ENCODE data around the gene KRT72.

KRT72 gene

DNA sequence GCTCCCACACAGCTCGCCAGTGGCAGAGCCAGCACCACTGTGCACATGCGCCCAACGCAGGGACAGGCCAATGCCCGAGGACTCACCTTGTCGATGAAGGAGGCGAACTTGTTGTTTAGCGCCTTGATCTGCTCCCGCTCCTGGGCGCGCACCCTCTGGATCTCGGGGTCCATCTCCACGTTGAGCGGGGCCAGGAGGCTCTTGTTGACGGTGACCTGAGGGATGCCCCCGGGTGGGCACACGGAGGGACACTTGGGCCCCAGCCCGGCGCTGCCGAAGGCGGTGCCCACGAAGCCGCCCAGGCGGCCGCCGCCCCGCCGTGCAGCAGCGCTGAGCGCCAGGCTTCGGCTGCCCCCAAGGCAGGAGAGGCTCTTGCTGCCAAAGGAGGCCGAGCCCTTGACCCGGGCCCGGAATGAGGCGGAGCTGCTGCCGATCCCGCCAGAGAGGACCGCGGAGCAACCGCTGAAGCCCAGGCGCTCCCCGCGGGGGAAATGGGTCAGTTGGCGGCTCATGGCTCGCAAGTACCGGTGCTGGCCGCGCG lies at the start of gene KRT72:
Gene KRT72, minus strand, starts transcription at position 523 of the 541 bp plus-strand sequence. Its CDS starts 11 bp downstream, at position 512.
- no peak for DNase-seq

DNA sequence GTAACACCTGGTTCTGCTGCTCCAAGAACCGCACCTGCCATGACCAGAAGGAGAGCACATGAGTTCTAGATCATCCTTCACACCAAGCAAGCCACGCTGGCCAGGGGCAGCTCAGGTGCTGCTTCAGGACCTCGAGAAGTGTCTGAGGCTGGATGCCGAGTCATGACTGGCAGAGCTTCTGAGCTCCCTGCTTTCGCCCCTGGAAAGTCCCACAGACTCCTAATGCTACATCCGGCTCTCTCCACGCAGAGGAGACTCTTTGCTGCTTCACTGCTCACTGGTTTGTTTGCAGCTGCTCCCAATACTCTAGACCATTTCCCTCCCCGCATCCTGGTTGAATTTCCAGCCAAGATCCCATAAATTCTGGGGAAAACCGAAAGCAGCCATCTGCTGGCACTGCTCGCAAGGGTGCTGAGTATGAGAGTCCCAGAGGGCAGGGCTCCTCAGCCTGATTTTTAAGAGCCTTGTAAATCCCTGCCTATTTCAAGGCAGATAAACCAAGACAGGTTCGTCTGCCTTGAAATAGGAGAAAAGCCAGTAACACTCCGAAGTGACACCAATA lies 49.3 kb upstream of the KRT72 start:
- no peak for DNase-seq

DNA sequence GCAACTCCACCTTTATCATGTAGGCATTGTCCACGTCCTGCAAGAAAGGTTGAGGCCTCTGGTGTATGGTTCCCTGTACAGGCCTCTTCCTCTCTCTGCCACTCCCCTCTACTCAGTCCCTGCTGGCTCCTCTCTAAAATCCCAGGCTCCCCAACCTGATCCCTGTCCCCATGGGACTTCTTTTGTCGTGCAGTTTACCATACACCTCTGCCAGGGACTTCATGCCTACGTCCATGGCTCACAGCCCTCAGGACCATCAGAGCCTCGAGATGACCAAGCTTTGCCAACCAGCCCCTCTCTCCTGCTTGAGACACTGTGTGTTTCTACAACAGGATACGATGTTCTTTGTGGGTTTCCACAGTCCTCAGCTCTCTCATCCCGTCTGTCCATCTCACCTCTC lies 47.8 kb upstream of the KRT72 start:
- no peak for DNase-seq

DNA sequence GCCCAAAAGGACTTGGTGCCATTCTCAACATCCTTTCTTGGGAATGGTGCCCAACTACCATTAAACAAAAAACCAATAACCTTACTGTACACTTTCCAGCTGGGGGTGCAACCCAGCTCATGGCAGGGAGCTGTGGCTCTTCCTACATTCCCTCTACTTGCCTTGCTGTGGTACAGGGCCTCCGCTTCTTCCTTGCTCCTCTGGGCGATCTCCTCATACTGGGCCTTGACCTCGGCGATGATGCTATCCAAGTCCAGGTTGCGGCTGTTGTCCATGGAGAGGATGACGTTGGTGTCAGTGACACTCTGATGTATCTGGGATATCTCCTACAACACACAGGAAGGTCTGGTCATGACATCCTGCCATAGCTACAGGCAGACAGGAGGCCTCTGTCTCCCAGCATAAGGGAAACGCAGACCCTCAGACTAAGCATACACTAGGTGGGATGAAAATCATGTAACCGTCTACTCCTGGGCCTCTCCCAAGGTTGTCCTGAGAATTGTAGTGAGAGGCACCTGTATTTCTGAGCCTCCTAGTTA lies 46.8 kb upstream of the KRT72 start:
- DNase-seq, result no peak

DNA sequence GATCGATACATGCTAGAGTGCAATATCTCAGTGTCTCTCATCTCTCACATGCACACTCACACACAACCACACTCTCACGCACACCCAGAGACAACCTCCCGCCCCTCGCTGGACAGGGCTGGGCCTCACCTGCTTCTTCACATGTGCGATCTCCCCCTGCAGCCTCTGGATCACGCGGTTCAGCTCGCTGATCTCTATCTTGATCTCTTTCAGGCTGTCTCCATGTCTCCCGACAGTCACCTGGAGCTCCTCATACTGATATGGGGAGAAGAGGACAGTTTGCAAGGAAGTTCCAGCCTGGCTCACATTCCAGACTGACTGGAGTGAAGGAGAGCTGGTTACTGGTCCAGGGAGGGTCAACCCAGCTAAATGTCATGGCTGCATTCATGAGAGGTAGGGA lies 46.3 kb upstream of the KRT72 start:
- DNase-seq, result no peak

DNA sequence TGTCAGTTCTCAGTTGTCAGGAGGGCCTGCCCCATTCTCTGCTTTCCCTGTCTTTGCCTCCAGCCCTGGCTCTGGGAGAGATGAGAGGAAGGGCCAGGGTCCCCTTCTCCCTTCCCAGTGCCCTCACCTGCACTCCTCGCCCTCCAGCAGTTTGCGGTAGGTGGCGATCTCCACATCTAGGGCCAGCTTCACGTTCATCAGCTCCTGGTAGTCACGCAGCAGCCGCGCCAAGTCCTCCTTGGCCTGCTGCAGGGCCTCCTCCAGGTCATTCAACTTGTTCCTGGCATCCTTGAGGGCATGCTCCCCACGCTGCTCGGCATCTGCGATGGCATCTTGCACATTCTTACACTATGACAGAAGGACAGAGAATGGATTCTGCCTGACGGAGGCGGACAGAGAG lies 45.4 kb upstream of the KRT72 start:
- no peak for DNase-seq

DNA sequence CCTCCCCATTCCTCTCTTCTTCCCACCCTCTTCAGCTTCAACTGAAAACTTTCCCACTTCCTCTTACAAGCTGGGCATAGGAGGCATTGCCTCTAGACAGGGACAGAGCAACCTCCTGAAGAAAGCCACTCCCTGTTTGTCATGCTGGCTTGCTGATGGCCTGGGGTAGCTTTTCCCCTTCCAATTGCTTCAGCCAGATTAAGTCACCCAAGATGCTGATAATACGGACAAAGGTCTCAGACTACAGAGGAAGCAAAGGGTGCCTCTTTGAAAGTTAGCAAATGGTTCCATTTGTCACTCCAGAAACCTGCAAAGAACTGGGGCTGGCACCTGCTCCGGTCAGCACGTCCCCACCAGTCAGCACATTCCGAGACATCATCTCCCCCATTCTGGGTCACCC lies 44.7 kb upstream of the KRT72 start:
- DNase-seq, result no peak

DNA sequence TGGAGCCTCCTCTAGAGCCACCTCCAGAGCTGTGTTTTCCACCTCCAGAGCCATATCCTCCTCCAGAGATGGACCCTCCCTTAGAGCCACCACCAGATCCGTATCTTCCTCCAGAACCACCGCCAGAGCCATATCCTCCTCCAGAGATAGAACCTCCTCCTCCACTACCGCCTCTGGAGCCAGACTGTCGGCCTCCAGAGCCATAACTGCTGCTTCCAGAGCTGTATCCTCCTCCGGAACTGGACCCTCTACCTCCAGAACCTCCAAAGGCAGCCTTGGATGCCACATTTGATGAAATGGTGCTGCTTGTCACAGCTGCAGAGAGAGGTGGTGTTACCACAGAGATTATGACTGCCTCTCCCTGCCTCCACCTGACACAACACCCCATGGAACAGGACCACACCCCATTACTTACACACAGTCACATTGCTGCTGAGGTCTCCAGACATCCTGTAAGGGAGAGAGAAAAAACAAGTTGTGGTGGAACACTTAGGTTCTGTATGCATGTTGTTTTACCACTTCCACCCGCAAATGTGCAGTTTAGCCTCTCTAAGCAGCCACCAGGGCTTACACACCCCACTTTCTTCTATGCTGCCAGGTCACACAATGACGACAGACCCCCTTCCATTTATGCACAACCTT lies 44.0 kb upstream of the KRT72 start:
- no peak for DNase-seq

DNA sequence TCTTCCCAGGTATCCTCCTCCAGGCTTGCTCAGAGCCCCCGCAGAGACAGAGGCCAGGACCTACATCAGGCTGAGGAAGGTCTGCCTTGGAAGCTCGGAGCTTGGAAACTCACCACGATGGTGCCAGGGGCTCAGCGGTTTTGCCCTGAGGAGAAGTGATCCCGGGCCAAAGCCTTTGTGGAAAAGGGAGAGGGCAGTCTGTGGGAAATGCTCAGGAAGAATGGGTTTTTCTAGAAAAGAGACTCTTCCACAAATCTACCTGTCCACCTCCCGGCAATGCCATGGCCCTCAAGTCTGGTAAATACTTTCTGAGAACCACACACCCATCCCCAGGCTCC lies 42.8 kb upstream of the KRT72 start:
- no peak for DNase-seq

DNA sequence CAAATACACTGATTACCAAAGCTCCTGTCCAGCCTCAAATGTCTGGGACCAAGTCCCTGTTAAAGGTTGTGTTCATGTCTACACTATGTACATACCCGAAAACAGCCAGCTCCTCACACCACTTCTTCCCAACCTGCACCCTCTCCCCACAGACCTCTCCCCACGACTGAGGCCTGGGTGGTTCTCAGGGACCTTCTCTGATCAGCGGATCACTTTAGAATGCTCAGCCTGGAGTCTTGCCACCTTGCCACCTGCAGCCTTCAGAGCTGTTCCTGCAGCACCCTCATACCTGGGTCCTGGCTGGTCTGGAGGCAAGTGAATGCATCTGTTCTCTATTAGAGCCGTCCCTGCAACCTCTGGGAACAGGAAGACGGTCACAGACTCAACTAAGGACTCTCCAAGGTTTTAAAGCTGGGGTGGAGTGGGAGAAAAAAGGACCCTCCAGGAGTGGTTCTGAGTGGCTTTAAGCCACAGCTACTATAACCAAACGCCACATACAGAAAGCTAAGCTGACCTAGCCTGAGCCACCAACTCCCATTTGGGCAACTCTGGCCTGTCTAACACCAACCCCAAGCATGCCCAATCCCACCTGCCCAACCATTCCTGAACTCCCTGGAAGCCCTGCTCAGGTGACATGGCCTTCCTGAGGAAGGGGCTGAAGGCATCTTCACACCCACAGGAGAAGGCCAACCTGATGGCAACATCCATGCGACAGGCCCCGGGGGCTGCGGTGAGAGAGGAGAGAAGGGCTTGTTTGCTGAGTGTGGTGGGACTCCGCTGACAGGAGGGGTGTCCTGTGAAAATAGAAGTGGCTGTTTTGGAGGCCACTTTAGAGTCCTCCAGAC lies 42.2 kb upstream of the KRT72 start:
- DNase-seq, result no peak

DNA sequence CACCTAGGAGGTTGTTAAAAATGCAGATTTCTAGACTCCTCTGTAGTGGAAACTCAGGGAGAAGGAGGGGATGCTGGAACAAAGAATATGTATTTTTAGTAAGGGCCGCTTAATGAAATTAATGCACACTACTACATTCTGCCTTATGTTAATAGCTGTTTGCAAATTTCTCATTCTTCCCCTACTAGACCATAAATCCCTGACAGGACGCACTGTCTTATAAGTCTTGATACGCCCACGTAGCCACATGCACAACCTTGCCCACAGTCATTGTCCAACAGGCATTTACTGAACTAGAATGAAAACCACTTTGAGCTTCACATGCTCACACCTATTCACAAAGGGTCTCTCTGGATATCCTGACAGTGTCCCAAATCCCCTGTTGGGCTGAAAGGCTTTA lies 40.2 kb upstream of the KRT72 start:
- DNase-seq, result no peak

DNA sequence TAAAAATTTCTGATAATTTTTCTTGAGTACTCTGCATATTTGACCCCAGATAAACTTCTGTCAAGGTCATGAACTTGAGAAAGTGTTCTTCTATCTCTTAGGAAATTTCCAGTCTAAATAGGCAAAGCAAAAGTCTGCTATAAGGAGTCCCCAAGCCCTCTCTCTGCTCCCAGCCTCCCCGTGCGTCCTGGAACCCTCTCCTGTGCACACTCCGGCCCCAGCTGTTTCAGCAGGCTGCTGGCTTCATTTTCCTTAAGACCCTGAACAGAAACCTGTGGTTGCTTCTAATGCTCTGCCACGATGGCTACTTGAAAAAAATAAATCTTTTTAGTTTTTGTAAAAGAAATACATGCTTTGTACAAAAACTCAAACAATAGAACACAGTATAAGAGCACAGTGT lies 36.0 kb upstream of the KRT72 start:
- DNase-seq, result no peak

DNA sequence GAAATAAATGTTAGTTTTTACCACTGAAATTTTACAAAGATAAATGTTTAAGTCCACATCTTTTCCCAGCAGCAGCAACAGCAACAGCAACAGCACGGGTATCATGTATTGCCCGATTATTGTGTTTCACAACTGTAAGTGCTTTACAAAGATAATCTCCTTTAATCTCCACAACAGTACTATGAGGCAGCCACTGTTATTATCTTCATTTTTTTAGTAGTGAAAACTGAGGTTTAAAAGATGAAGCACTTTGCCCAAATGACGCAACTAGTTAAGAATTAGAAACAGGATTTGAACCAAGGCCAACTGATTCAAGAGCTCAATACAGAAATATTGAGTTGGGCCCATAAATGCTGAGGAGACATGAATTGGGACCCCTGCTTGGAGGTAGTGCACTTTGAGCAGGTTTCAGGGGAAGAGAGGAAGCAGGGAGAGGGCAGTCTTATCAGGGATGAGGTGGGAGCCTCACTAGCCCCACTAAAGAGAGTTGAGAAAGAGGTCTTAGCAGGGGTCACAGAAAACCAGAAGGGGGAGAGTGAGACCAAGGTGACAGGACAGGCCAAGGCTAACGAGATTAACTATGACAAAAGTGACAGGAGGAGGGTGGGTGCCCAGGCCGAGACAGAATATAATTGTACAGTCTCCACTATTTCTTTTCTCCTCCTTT lies 35.5 kb upstream of the KRT72 start:
- DNase-seq, result peak; percentile 5

DNA sequence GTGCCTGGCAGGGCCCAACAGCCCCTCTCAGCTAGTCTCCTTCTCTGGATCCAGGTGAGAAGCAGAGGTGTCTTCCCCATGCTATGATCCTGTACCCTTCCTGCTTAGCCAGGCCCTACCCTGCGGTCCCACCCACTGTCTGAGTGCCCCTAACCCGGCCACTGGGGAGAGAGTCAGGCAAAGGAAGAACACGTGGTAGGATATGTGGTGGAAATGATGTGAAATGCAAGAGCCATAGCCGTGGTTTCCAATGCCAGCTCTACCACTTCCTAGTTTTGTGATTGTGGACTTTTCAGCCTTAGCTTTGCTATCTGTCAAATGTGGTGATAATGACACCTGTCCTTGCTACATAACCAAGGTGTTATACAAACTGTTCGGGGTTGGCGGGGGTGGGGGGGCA lies 34.9 kb upstream of the KRT72 start:
- DNase-seq, result no peak

DNA sequence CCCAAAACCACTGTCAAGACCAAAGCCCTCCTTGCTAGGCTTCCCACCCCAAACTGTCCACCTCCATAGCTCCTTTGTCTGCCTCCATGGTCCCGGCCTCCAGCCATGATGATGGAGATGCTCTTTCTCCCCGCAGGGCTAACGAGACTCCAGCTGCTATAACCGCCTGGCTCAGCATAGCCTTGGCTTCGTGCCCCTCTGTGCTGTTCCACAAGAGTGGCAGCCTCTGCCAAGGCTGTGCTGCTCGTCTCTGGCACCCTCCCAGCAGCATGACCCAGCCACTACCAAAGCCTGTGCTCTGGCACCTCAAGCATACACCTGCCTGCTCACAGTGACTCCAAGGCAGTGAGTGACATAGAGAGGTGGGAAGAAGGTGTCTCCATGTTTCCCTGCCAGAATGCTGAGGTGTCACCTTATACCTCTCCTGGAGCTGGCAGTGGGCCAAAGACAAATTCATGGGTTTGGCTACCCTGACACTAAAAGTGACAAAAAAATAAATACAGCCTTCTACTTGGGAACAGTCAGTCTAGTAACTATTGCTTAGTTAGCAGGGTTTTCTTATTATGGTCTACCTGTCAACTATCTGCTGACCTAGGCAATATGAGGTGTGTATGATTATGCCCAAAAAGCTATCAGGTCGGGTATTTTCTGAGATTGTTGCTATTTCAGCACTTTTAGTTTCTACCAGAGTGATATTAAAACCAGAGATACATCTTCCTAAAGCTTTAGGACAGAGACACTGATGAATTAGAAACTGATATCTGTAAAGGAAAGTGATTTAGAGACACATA lies 33.2 kb upstream of the KRT72 start:
- no peak for DNase-seq

DNA sequence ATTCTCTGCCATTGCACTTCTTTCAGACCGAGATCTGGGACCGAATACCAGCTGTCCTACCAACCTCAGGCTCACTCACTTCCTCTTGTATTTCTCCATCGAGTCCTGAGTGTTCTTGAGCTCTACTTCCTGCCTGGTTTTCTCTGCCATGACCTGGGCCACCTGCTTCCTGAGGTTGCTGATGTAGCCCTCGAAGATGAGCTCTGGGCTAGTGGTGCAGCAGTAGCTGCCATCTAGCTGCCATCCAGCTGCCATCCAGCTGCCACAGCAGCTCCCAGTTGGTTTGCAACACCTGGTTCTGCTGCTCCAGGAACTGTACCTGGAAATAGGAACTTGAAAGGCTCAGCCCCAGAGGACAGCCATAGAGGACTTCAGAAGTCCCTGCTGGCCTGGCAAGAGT lies 32.1 kb upstream of the KRT72 start:
- DNase-seq, result no peak

DNA sequence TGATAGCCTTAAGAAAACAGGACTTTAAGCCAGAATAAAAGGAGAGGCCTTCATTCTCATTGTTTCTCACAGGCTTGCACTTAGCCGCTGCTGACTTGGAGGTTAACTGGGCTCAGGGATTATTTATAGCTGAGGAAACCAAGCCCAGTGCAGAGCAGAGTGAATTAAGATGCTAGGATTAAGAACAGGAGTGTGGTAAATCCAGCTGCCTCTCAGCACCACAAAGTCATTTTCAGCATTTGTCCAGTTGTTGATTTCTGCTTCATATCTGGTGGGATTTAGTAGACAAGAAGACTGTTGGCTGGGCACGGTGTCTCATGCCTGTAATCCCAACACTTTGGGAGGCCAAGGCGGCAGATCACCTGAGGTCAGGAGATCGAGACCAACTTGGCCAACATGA lies 31.4 kb upstream of the KRT72 start:
- no peak for DNase-seq

DNA sequence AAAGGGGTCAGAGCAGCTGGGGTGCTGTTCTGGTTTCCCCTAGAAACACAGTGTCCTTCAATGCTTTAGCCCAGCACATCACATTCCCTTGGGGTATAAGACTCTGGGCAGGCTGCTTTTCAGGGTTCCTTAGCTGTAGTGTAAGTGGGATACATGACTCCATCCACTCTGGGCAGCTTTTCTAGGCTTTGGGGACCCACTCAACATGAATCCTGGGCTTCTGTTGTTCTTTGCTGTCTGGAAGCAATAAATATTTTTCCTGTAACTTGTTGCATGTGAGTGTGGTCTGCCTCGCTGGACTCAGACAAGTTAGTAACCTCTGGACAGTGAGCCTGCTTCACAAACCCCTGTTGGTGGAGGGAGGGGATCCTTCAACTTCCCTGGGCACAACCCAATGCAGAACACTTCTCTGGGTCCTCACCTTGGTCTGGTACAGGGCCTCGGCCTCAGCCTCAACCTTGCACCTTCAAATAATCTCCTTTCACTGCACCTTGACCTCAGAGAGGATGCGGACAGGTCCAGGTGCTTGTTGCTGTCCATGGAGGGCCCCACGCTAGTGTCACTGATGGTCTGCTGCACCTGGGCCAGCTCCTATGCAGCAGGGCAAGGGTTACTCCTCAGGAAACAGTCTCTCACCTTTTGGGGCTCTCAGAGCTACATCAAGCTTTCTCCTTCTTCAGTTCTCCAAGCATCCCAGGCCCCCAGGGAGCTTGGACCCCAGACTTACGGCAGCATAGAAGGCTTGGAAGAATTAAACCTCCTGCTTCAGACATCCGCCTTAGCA lies 30.6 kb upstream of the KRT72 start:
- no peak for DNase-seq

DNA sequence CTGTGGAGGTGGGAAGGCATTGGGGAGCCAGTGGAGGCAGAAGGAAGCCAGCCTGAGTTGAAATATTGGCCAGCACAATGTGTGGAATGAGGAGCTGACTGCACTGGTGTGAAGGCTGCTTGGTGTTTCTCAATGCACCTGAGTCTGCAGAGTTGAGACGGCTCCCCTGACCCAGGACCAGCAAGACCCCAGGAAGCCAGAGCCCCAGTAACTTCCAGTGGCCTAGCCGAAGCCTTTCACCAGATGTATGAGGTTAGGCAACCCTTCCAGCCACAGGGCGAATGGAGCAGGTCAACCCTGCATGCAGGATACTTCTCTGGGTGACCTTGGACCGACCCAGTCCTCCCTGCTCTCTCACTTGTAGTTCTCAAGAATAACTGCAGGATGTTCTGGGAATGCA lies 30.0 kb upstream of the KRT72 start:
- DNase-seq, result no peak

DNA sequence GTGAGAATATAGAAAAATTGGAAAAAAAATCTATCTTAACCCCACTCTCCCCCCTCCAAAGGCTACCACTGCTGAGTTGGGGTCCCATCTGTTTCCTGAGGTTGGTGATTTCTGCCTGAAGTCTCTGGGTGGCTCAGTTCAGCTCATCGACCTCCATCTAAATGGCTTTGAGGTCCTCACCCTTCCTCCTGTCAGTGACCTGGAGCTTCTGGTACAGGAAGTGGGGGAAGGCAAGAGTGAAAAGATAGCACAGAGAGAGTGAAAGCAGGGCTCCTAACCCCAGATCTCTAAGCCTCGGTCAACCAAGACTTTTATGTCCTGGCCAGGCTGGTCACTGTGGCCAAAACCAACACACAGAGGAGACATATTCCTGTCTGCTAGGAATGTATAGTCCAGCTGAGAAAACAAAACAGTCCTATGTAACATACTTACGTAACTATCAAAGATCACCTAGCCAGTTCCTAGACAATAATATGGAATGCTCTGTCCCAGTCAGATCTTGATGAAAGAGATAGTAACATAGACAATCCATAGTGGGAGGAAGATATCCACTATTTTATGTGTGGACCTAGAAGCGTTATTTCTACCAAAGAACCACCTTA lies 29.4 kb upstream of the KRT72 start:
- DNase-seq, result no peak

DNA sequence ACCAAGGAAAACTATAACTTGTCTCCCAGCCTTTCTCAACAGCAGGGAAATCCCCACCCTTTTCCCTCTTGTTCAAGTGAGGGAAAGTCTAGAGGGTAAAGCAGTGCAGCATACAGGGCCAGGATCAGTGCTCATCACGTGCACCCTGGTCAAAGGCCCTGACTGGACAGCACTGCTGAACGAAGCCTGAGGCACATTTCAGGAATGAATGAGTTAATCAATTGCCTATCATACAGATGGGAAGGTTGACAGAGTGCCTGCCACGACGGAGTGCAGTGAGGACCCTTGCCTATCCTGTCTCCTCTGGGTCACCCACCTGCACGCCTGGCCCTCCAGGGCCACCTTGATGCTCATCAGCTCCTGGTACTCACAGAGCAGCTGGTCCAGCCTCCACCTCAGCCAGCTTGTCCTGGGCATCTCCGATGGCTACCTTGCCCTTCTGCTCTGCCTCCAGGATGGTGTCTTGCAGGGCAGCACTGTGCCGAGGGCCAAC lies 28.8 kb upstream of the KRT72 start:
- no peak for DNase-seq

Data from fibroblast of skin of right quadriceps (primary cell).